MCF 10A (cell line): Measurements from ENCODE around the gene TMEM129. TPM values are rescaled to one million over a fixed set of nuclear protein-coding genes. Genes with fewer than 3 reads are reported as not detected.
A peak's percentile ranks its signal among the peaks of the same experiment; 100 is the strongest.

Experiments used
- BruUV-seq: library from RNA; stranded (reverse); fragments of 400-500 nt; replicated peaks from 2 replicates; lab custom pipeline; 2021; lab: Mats Ljungman, UMichigan
- CTCF ChIA-PET: fragments of 300-600 bp; sonication (Branson Sonifier 250); formaldehyde crosslinking; extraction: SDS; loops from one replicate; lab custom pipeline; 2021; ENCODE audit warnings: antibody characterized with exemption, inconsistent platforms; lab: Yijun Ruan, JAX
- POLR2A ChIA-PET: fragments of 300-600, 350-650 bp; sonication (Branson Sonifier 250); formaldehyde crosslinking; extraction: SDS; loops from one replicate; lab custom pipeline; 2020; ENCODE audit warnings: antibody characterized with exemption, inconsistent platforms; lab: Yijun Ruan, JAX
- DNase-seq: peaks from one replicate; pipeline ENCODE4 v3.0.0-alpha.2; 2018; ENCODE audit not compliant: unreplicated experiment
- H3K27ac Mint-ChIP-seq: one replicate; pipeline ENCODE4 v1.8.0; 2022; ENCODE audit warnings: mild to moderate bottlenecking, low read depth, mixed read lengths; ENCODE audit not compliant: unreplicated experiment
- H3K27me3 Mint-ChIP-seq: one replicate; pipeline ENCODE4 v1.8.0; 2022; ENCODE audit warnings: mixed read lengths; ENCODE audit not compliant: insufficient read depth, unreplicated experiment
- H3K36me3 Mint-ChIP-seq: one replicate; pipeline ENCODE4 v1.8.0; 2022; ENCODE audit warnings: mild to moderate bottlenecking, moderate library complexity, mixed read lengths; ENCODE audit not compliant: insufficient read depth, unreplicated experiment
- H3K4me1 Mint-ChIP-seq: one replicate; pipeline ENCODE4 v1.8.0; 2022; ENCODE audit warnings: mixed read lengths; ENCODE audit not compliant: insufficient read depth, unreplicated experiment
- H3K4me3 Mint-ChIP-seq: one replicate; pipeline ENCODE4 v1.8.0; 2022; ENCODE audit warnings: mild to moderate bottlenecking, moderate library complexity, mixed read lengths; ENCODE audit not compliant: unreplicated experiment
- H3K9me3 Mint-ChIP-seq: one replicate; pipeline ENCODE4 v1.8.0; 2022; ENCODE audit warnings: mixed read lengths; ENCODE audit not compliant: unreplicated experiment
- intact Hi-C: fragments of 100-400 bp; cut with micrococcal nuclease; formaldehyde crosslinking; loops from 2 replicates; pipeline ENCODE4 v1.14.1; 2022
- total RNA-seq: library from RNA; stranded (reverse); gene quantifications from 2 replicates; pipeline ENCODE4 v1.2.3, GENCODE V29; 2022
- TF ChIP-seq, protein P1 (sequence below): fragments of 200-600 bp; IDR thresholded peaks from one replicate; pipeline ENCODE4 v1.8.0; 2022; ENCODE audit warnings: antibody characterized with exemption, mild to moderate bottlenecking; ENCODE audit not compliant: unreplicated experiment

Gene TMEM129
- total RNA-seq, 1 experiment from 2014 or later, result 38.3 TPM

DNA sequence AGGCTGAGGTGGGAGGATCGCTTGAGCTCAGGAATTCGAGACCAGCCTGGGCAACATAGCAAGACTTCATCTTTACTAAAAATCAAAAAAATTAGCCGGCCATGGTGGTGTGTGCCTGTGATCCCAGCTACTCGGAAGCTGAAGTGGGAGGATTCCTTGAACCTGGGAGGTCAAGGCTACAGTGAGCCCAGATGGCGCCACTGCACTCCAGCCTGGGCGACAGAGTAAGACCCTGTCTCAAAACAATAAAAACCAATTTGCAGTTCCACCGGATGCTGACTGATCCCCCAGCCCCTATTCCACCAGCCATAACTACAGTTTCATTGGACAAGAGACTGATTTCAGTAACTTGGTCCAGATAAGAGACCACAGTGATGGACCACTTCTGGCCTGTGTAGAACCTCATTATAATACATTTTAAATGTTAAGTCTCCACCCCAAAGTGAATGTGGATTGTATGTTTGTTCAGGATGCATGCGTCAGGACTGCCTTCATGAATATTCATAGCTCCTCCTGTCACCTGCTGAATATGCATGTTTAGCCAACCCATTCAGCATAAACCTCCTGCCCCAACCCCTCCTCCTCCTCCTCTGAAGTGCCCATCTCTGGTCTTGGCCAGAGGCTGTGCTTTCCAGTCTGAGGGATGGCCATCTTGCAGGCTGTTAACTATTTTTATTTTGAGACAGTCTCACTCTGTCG lies 6.7 kb downstream of the TMEM129 start:
- TF ChIP-seq, protein P1, sequence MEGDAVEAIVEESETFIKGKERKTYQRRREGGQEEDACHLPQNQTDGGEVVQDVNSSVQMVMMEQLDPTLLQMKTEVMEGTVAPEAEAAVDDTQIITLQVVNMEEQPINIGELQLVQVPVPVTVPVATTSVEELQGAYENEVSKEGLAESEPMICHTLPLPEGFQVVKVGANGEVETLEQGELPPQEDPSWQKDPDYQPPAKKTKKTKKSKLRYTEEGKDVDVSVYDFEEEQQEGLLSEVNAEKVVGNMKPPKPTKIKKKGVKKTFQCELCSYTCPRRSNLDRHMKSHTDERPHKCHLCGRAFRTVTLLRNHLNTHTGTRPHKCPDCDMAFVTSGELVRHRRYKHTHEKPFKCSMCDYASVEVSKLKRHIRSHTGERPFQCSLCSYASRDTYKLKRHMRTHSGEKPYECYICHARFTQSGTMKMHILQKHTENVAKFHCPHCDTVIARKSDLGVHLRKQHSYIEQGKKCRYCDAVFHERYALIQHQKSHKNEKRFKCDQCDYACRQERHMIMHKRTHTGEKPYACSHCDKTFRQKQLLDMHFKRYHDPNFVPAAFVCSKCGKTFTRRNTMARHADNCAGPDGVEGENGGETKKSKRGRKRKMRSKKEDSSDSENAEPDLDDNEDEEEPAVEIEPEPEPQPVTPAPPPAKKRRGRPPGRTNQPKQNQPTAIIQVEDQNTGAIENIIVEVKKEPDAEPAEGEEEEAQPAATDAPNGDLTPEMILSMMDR, result no peak
- H3K27ac Mint-ChIP-seq, result no peak overlapping the region
- H3K9me3 Mint-ChIP-seq, result no peaks in the 10 kb centered on the region
- BruUV-seq, result no TSS peak
- ChIA-PET POLR2A (interaction anchor here (1.0 to 3.9 kb wide), 2 partner anchors 22 to 156 kb away, joined by 3 to 32 read pairs; partner anchors contain the start of gene NSD2), CTCF (interaction anchor here (0.6 to 1.1 kb wide), 4 partner anchors 12 to 135 kb away, joined by 3 to 5 read pairs (median 4); no protein-coding TSS in a partner anchor)
- DNase-seq, result no peak
- no peaks in the 10 kb centered on the region for H3K27me3 Mint-ChIP-seq
- H3K36me3 Mint-ChIP-seq, result peaks cover 20% of the 10 kb centered on the region
- H3K4me1 Mint-ChIP-seq, result peaks cover 7% of the 10 kb centered on the region
- intact Hi-C loops, result no loop called here
- peak overlapping the region; percentile 86 for H3K4me3 Mint-ChIP-seq

DNA sequence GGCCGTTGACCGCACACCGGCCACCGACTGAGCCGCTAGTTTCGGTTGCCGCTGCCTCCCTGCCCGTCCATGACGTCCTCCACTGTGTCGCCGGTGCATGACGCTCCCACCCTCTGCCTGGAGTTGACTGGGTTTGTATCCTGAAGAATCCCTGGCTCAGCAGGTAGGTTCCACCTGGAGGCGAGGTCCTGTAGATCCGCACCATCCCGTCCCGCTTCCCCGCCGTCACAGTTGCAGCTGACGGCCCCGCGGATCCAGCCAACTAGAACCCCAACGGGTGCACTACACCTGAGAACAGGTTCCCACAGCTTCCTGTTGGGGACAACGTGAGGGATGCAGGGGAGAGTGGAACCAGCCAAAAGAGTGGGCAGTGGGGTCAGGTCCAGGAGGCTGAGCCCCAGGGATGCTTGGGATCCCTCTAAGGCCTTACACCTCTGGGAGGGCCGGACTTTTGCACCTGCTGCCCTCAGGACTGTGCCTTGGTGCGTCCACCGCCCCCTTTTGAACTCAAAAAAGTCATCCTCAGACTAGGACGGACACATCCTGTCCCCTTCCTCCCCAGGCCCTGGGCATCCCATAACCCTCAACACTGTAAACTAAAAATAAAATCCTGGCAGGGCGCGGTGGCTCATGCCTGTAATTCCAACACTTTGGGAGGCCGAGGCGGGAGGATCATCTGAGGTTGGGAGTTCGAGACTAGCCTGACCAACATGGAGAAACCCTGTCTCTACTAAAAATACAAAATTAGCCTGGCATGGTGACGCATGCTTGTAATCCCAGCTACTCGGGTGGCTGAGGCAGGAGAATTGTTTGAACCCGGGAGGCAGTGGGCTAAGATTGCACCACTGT lies 7.9 kb downstream of the TMEM129 start:
- DNase-seq, result no peak
- POLR2A ChIA-PET, result interaction anchor here (0.7 to 3.9 kb wide), 10 partner anchors 9 to 460 kb away, joined by 3 to 63 read pairs (median 8); partner anchors contain the start of genes TACC3 and TMEM129
- Mint-ChIP-seq H3K27ac (peak overlapping the region; percentile 96), H3K36me3 (peaks cover 27% of the 10 kb centered on the region), H3K4me1 (peaks cover 7% of the 10 kb centered on the region), H3K27me3 (no peaks in the 10 kb centered on the region), H3K4me3 (peak overlapping the region; percentile 86), H3K9me3 (no peaks in the 10 kb centered on the region)
- TF ChIP-seq, protein P1, result no peak
- CTCF ChIA-PET, result interaction anchor here (1.0 to 1.6 kb wide), 4 partner anchors 10 to 20 kb away, joined by 4 to 6 read pairs (median 4); no protein-coding TSS in a partner anchor
- TSS peak; percentile 60 for BruUV-seq
- intact Hi-C loops, result loop anchor here (2.0 kb wide), 1 partner anchor 14 kb away; no protein-coding TSS in a partner anchor

DNA sequence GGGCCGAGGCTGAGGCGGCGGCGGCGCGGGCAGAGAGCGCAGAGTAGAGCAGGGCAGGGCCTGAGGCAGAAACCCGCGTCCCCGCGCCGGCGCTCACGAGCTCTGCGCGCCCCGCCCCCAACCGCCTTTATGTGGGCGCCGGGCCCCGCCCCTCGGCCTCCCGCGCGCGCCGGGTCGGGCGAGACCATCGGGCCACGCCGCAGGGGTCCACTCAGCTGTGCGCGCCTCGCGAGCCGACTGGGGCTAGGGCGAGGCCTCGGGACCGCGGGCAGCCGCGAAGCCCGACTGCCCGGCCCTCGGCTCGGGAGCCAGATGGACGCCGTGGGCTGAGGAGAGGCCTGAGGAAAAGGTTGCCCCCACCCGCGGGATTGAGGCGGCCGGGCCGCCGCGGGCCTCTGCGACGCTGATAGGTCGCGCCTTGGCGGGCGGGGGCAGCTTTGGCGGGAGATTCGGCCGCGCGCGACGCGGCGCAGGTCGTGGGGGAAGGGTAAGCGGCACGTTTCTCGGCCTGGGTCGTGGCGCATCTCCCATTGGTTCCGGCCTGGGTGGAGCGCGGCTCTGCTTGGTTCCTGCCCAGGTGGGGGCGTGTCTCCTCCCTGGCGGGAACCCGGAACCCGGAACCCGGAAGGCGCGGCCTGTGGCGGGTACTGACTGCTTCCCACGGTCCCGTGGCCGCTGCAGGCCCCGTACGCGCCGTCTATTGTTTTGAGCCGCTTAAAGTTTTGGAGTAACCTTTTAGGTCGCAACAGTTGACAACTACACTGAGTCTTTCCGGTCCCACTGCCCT lies 8.7 kb downstream of the TMEM129 start, which contains the start of gene SLBP:
TSS of gene SLBP (minus strand) at position 104 of the 787 bp plus-strand sequence. CDS start 131 bp downstream, outside the sequence.
- Mint-ChIP-seq H3K27me3 (no peaks in the 10 kb centered on the region), H3K4me3 (peak within 1 kb of the TSS; percentile 86), H3K4me1 (peaks cover 7% of the 10 kb centered on the region), H3K9me3 (no peaks in the 10 kb centered on the region), H3K36me3 (peaks cover 26% of the 10 kb centered on the region), H3K27ac (peak within 1 kb of the TSS; percentile 96)
- TF ChIP-seq, protein P1, result no peak
- ChIA-PET POLR2A (interaction anchor here (0.6 to 3.9 kb wide), 26 partner anchors 10 to 550 kb away, joined by 3 to 63 read pairs (median 4); partner anchors contain the start of genes LETM1, MXD4, NSD2 and TACC3), CTCF (interaction anchor here (1.5 to 1.6 kb wide), 2 partner anchors 11 to 13 kb away, joined by 4 to 6 read pairs; no protein-coding TSS in a partner anchor)
- BruUV-seq, result no TSS peak
- DNase-seq, result peak; percentile 96
- intact Hi-C loops, result loop anchor here (2.0 kb wide), 1 partner anchor 14 kb away; no protein-coding TSS in a partner anchor
